Measurements from ENCODE around the gene NBAS.

The NBAS gene

DNA sequence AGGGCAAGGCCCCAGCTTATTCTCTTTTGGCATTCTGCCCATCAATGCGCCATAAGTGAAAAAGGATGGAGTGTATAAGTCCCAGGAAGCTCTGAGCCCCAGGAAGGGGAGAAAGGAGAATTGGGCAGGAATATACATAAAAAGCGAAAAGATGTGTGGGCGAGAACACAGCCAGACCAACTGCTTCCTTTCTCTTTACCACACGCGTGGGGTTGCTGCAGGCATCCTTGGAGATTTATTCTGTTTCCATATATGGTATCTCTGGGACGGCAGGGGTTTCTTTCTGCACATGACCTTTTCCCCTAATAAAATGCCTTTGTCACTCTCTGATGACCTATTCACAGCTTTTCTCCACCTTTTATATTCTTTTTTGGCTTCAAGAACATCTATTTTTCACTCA lies 440.5 kb downstream of the NBAS start:
- no peak for DNase-seq (ENCODE audit: extremely low spot score)
- POLR2A ChIA-PET = no interaction called here
- CTCF ChIA-PET = no interaction called here
- TF ChIP-seq CTCF (IDR thresholded peaks at IDR 0.05; ENCODE audit: control extremely low read depth, extremely low read depth, low read depth, missing control alignments) = no peak

DNA sequence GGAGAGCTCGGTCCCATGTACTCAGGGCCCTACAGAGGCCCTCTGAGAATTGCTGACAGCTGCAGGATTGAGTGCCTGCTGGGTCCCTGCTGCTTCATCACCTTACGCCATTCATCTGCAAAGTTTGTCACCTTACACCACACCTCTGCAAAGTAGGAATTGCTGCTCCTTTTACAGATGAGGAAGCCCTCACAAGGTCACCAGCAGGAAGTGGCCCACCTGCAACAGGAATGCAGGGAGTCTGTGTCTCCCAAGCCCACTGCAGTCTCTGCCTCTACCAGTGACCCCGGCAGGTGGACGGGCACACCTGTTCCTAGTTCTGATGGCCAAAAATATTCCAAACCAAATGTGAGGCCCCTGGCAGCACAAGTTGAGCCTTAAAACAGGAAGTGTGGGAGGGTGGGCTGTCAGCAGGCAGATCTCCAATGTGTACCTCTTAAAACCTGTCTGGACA lies 441.4 kb downstream of the NBAS start:
- POLR2A ChIA-PET = no interaction called here
- CTCF ChIA-PET = interaction anchor here (5.2 kb wide), 1 partner anchor 7 kb away, joined by 23 read pairs; no protein-coding TSS in a partner anchor

DNA sequence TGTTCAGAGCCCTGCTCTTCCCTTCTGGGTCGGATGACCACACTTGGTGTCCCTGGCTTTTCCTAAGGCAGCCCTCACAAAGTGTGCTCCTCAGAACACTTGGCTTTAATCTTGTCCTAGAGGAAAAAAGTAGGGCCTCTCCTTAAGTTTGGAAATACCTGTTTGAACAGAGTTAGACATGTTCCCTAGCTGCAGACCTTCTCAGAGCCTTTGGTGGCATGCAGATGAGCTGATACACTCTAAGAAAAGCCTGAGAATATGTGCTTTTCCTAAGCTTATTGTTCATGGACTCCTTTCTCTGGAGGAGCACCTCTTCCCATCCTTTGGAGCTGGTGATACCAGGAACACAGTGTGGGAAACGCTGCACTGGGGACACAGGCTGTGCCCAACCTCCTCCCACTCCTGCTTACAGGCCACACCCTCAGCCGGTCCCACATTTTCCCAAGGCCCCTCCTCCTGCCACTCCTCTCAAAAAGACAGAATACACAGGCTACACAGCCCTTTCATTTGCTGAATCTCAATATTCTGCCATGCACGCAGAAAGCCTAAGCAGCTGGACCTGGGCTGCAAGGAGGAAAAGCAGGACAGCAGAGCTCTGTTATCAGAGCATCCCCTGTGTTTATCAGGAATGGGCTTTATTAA lies 443.6 kb downstream of the NBAS start:
- CTCF ChIA-PET = interaction anchor here (0.7 to 5.2 kb wide), 4 partner anchors 9 to 25 kb away, joined by 3 to 23 read pairs (median 4); no protein-coding TSS in a partner anchor
- TF ChIP-seq CTCF (IDR thresholded peaks at IDR 0.05; ENCODE audit: control extremely low read depth, extremely low read depth, low read depth, missing control alignments) = no peak
- no peak for DNase-seq (ENCODE audit: extremely low spot score)
- POLR2A ChIA-PET = no interaction called here

More for the DNA sequence above, 441.4 kb downstream of the NBAS start:
- no peak for DNase-seq (ENCODE audit: extremely low spot score)
- no peak for TF ChIP-seq CTCF (IDR thresholded peaks at IDR 0.05; ENCODE audit: control extremely low read depth, extremely low read depth, low read depth, missing control alignments)

Measured in GM10248 (cell line).